H1 (cell line): ENCODE data around the gene ANKRD6. TPM values are rescaled to one million over a fixed set of nuclear protein-coding genes. Genes with fewer than 3 reads are reported as not detected.

Source experiments
- CTCF ChIA-PET: fragments of 300-600 bp; sonication (Branson Sonifier 250); formaldehyde crosslinking; loops from one replicate; lab custom pipeline; 2021; ENCODE audit not compliant: partially characterized antibody; lab: Charles Lee
- POLR2A ChIA-PET: fragments of 300-600 bp; sonication (Branson Sonifier 250); formaldehyde crosslinking; loops from one replicate; lab custom pipeline; 2021; ENCODE audit warnings: inconsistent platforms; ENCODE audit not compliant: partially characterized antibody; lab: Charles Lee
- DNase-seq, 2 experiments: peaks; one replicate each; pipeline versions ENCODE4 v3.0.0 to v3.0.0-alpha.2; 2010 to 2022; ENCODE audit warnings: low spot score in 2 of 2, low read depth in 1 of 2, mixed read lengths in 1 of 2
- FAIRE-seq: peaks from 2 replicates; lab custom pipeline; 2011; peaks lifted over from hg19 to GRCh38; lab: Jason Lieb, UNC
- H2AFZ ChIP-seq: 2 replicates; pipeline ENCODE4 v1.8.1; 2012; ENCODE audit warnings: low read length, inconsistent platforms
- H2AK5ac ChIP-seq: 2 replicates; pipeline ENCODE4 v1.6.1; 2013; ENCODE audit warnings: low read depth, low read length
- H2BK120ac ChIP-seq: replicated peaks from 2 replicates; pipeline ENCODE3; 2013; ENCODE audit warnings: low read depth, low read length, inconsistent platforms
- H2BK12ac ChIP-seq: 2 replicates; pipeline ENCODE4 v1.6.1; 2013; ENCODE audit warnings: low read depth, low read length
- H2BK15ac ChIP-seq: 2 replicates; pipeline ENCODE4 v1.6.1; 2013; ENCODE audit warnings: low read length
- H2BK20ac ChIP-seq: 2 replicates; pipeline ENCODE4 v1.6.1; 2013; ENCODE audit warnings: low read length
- H2BK5ac ChIP-seq: 2 replicates; pipeline ENCODE4 v1.6.1; 2013; ENCODE audit warnings: low read depth, low read length
- H3K14ac ChIP-seq: 2 replicates; pipeline ENCODE4 v1.6.1; 2013; ENCODE audit warnings: inconsistent platforms; ENCODE audit not compliant: insufficient read length
- H3K18ac ChIP-seq: 2 replicates; pipeline ENCODE4 v1.6.1; 2013; ENCODE audit warnings: low read length; ENCODE audit errors: extremely low read depth
- H3K23ac ChIP-seq: 2 replicates; pipeline ENCODE4 v1.6.1; 2013; ENCODE audit warnings: inconsistent platforms; ENCODE audit not compliant: insufficient read length
- H3K23me2 ChIP-seq: 2 replicates; pipeline ENCODE4 v1.6.1; 2013; ENCODE audit warnings: low read depth, low read length
- H3K27ac ChIP-seq: 2 replicates; pipeline ENCODE4 v1.6.1; 2011; ENCODE audit warnings: low read depth, low read length, inconsistent platforms
- H3K27me3 ChIP-seq, 4 experiments: replicated peaks in 1 of 4; 1 replicate in 1 of 4; 2 replicates in 3 of 4; pipeline versions ENCODE4 v1.6.1 to v1.8.1; 2011 to 2013; ENCODE audit warnings: low read length in 3 of 4, mild to moderate bottlenecking in 3 of 4, inconsistent platforms in 2 of 4, mixed read lengths in 2 of 4, moderate library complexity in 1 of 4; ENCODE audit not compliant: control insufficient read depth in 3 of 4, insufficient read depth in 3 of 4; ENCODE audit errors: extremely low read depth in 1 of 4
- H3K36me3 ChIP-seq, 4 experiments: 2 replicates each; pipeline versions ENCODE4 v1.6.1 to v1.8.1; 2011 to 2013; ENCODE audit warnings: mild to moderate bottlenecking in 4 of 4, low read length in 3 of 4, moderate library complexity in 2 of 4, control low read depth in 1 of 4, inconsistent platforms in 1 of 4; ENCODE audit not compliant: insufficient read depth in 4 of 4, control insufficient read depth in 2 of 4
- H3K4ac ChIP-seq: replicated peaks from 2 replicates; pipeline ENCODE3; 2013; ENCODE audit warnings: low read length, low read depth, mixed read lengths, inconsistent platforms; ENCODE audit not compliant: insufficient read length
- H3K4me1 ChIP-seq, 4 experiments: replicated peaks in 1 of 4; 1 replicate in 1 of 4; 2 replicates in 3 of 4; pipeline versions ENCODE4 v1.6.1 to v1.8.1; 2011 to 2013; ENCODE audit warnings: low read length in 3 of 4, inconsistent platforms in 2 of 4, mixed read lengths in 1 of 4; ENCODE audit not compliant: insufficient read depth in 4 of 4, control insufficient read depth in 3 of 4
- H3K4me2 ChIP-seq, 2 experiments: 2 replicates each; pipeline versions ENCODE4 v1.6.1 to v1.8.1; 2011 to 2013; ENCODE audit warnings: low read depth in 2 of 2, low read length in 2 of 2, control low read depth in 1 of 2, inconsistent platforms in 1 of 2, mild to moderate bottlenecking in 1 of 2; ENCODE audit not compliant: insufficient read depth in 1 of 2
- H3K4me3 ChIP-seq, 4 experiments: fragments of 200-600, 300-600 bp in 1 of 4; sonication (generic), shearing (Covaris generic), sonication (Bioruptor Twin) in 1 of 4; 2 replicates each; pipeline versions ENCODE4 v1.5.1 to v1.8.1; 2011 to 2016; ENCODE audit warnings: low read length in 4 of 4, low read depth in 3 of 4, control low read depth in 2 of 4, inconsistent platforms in 2 of 4, mild to moderate bottlenecking in 2 of 4, mixed read lengths in 1 of 4, moderate library complexity in 1 of 4; ENCODE audit not compliant: insufficient read depth in 2 of 4; ENCODE audit errors: extremely low read depth in 1 of 4
- H3K56ac ChIP-seq: replicated peaks from 2 replicates; pipeline ENCODE3; 2013; ENCODE audit warnings: low read depth, mild to moderate bottlenecking, mixed read lengths, low read length, inconsistent platforms; ENCODE audit not compliant: insufficient read length
- H3K79me1 ChIP-seq: 2 replicates; pipeline ENCODE4 v1.6.1; 2013; ENCODE audit warnings: low read depth, low read length, control low read depth
- H3K79me2 ChIP-seq, 2 experiments: 2 replicates each; pipeline versions ENCODE4 v1.6.1 to v1.8.1; 2012 to 2013; ENCODE audit warnings: low read length in 2 of 2, mild to moderate bottlenecking in 2 of 2, inconsistent platforms in 1 of 2; ENCODE audit not compliant: insufficient read depth in 2 of 2, control insufficient read depth in 1 of 2
- H3K9ac ChIP-seq, 4 experiments: replicated peaks in 1 of 4; 1 replicate in 1 of 4; 2 replicates in 3 of 4; pipeline versions ENCODE4 v1.6.1 to v1.8.1; 2011 to 2013; ENCODE audit warnings: low read depth in 3 of 4, low read length in 3 of 4, control low read depth in 2 of 4, mild to moderate bottlenecking in 2 of 4, moderate library complexity in 2 of 4, inconsistent platforms in 1 of 4; ENCODE audit errors: extremely low read depth in 1 of 4
- H3K9me3 ChIP-seq, 2 experiments: 2 replicates each; pipeline versions ENCODE4 v1.6.1 to v1.8.1; 2012 to 2013; ENCODE audit warnings: mild to moderate bottlenecking in 2 of 2, moderate library complexity in 2 of 2, control low read depth in 1 of 2, inconsistent platforms in 1 of 2, low read depth in 1 of 2, low read length in 1 of 2, mixed read lengths in 1 of 2; ENCODE audit not compliant: insufficient read depth in 2 of 2
- H4K20me1 ChIP-seq, 2 experiments: replicated peaks in 1 of 2; 2 replicates each; pipeline versions ENCODE3 to v1.8.1; 2011 to 2013; ENCODE audit warnings: inconsistent platforms in 2 of 2, low read length in 2 of 2, mild to moderate bottlenecking in 1 of 2; ENCODE audit not compliant: insufficient read depth in 2 of 2, control insufficient read depth in 1 of 2
- H4K5ac ChIP-seq: 2 replicates; pipeline ENCODE4 v1.6.1; 2013; ENCODE audit warnings: low read length, low read depth, mixed read lengths, inconsistent platforms; ENCODE audit not compliant: insufficient read length
- H4K8ac ChIP-seq: 2 replicates; pipeline ENCODE4 v1.8.0; 2013; ENCODE audit warnings: mild to moderate bottlenecking, moderate library complexity, low read length, inconsistent platforms; ENCODE audit not compliant: insufficient read depth; ENCODE audit errors: extremely low read depth
- H4K91ac ChIP-seq: replicated peaks from 2 replicates; pipeline ENCODE3; 2013; ENCODE audit warnings: low read length, mixed read lengths, inconsistent platforms; ENCODE audit not compliant: insufficient read length
- BACH1 ChIP-seq: IDR thresholded peaks from 2 replicates; pipeline ENCODE4 v1.6.1; 2012; ENCODE audit warnings: low read length, improper control_type of control experiment
- BRCA1 ChIP-seq: IDR thresholded peaks from 2 replicates; pipeline ENCODE4 v1.6.1; 2012; ENCODE audit warnings: low read depth, low read length, improper control_type of control experiment
- GABPA ChIP-seq: IDR thresholded peaks from 2 replicates; pipeline ENCODE4 v1.6.1; 2011; ENCODE audit warnings: mild to moderate bottlenecking, low read length, moderate library complexity, borderline replicate concordance; ENCODE audit not compliant: insufficient read depth
- HDAC6 ChIP-seq: IDR thresholded peaks from one replicate; pipeline ENCODE4 v1.7.1; 2012; ENCODE audit warnings: low read depth, mild to moderate bottlenecking, inconsistent platforms, low read length, moderate library complexity
- KDM4A ChIP-seq: IDR thresholded peaks from one replicate; pipeline ENCODE4 v1.7.1; 2012; ENCODE audit warnings: low read depth, mild to moderate bottlenecking, moderate library complexity, low read length, inconsistent platforms; ENCODE audit not compliant: severe bottlenecking
- RXRA ChIP-seq: IDR thresholded peaks from 2 replicates; pipeline ENCODE4 v1.6.1; 2011; ENCODE audit warnings: low read depth, mild to moderate bottlenecking, low read length, moderate library complexity; ENCODE audit not compliant: insufficient read depth
- SIN3A ChIP-seq, 2 experiments: IDR thresholded peaks in 1 of 2; conservative IDR thresholded peaks in 1 of 2; 2 replicates each; pipeline ENCODE4 v1.6.1; 2011 to 2012; ENCODE audit warnings: low read length in 2 of 2, improper control_type of control experiment in 1 of 2, low read depth in 1 of 2, mild to moderate bottlenecking in 1 of 2
- SIRT6 ChIP-seq: IDR thresholded peaks from one replicate; pipeline ENCODE4 v1.7.1; 2012; ENCODE audit warnings: low read length, inconsistent platforms
- SUZ12 ChIP-seq: fragments of 200-600 bp; sonication (generic); IDR thresholded peaks from 2 replicates; pipeline ENCODE4 v1.6.1; 2012; ENCODE audit warnings: mild to moderate bottlenecking, inconsistent platforms, low read length, moderate library complexity, mixed read lengths
- YY1 ChIP-seq: IDR thresholded peaks from 2 replicates; pipeline ENCODE4 v1.6.1; 2011; ENCODE audit warnings: low read depth, mild to moderate bottlenecking, low read length
- WGBS, 2 experiments: shearing (Covaris generic) in 1 of 2; methylation state at CpG; one replicate each; pipeline versions ENCODE4 v1.1.6 to v1.1.7; 2013 to 2015; ENCODE audit warnings: low lambda C conversion rate in 2 of 2, mixed read lengths in 2 of 2, inconsistent platforms in 1 of 2, low coverage in 1 of 2, missing lambda C conversion rate in 1 of 2; ENCODE audit not compliant: insufficient replicate concordance in 2 of 2, insufficient coverage in 1 of 2, insufficient read length in 1 of 2; ENCODE audit errors: extremely low coverage in 1 of 2, missing lambda C conversion rate in 1 of 2; 5-methylcytosine and 5-hydroxymethylcytosine counted together
- polyA plus RNA-seq, 7 experiments: library from polyadenylated mRNA; depleted of rRNA in 3 of 7; stranded (reverse) in 5 of 7; unstranded in 2 of 7; fragments of >200 nt in 5 of 7; fragments of 200-250 nt in 2 of 7; gene quantifications; 1 replicate in 5 of 7; 2 replicates in 1 of 7; 4 replicates in 1 of 7; pipeline versions ENCODE4 v1.2.1 to v1.2.3, GENCODE V29; 2011 to 2013; ENCODE audit warnings: missing spikeins in 2 of 7, mixed read lengths in 2 of 7
- total RNA-seq: library from RNA; stranded (reverse); fragmentation: NEBNext Ultra II Directional; extraction: Animal tissue kit (Norgen Biotek cat#: 25700); gene quantifications from 2 replicates; pipeline ENCODE4 v1.2.1, GENCODE V29; 2021

Gene ANKRD6
- total and polyA plus RNA-seq, 2 of the 8 experiments (the other 6 are each of a cell fraction or from before 2014, with no cell fraction given), result 5.9 to 12.8 TPM

DNA sequence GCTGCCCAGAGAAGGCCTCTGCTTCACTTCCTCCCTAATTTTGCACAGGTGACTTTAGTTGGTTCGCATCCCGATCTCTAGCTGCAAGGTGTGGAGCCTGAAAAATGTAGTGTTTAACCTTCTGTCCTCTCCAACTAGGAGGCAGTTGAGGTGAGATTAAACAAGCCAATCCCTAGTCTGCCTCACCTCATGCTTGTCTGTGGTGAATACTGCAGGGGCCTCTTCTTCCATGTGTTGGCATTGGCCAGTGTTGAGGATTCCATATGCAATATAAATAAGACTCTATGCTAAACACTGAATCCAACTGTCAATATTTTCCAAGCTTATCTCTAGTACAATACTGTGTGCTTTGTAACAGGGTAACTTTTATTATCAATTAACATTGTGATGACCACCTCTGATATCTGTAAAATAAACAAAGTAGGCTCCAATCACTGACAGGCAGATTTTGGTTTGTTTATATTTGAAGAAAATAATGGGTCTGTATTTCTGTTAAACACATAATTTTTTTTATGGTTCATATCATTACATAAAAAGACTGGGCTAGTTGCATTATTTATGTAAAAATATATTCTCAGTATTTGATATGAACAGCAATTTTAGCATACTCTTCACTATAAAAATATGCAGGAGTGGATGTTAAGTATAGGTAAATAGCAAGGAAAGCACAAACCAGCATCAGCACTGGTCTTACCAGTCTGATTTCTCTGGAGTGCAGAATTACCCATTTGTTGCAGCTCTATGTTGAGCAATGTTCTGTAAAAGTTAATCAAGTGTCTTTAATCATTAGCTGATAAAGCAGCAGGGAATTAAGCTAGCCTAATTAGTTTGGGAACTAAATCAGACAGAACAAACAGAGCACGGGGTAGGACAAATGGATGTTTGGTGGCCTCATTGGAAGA lies 74.0 kb downstream of the ANKRD6 start:
- H4K8ac ChIP-seq, result no peak overlapping the region
- DNase-seq, result no peak
- CTCF ChIA-PET, result interaction anchor here (0.6 to 2.1 kb wide), 8 partner anchors 12 to 103 kb away, joined by 3 to 9 read pairs (median 4); no protein-coding TSS in a partner anchor
- no peak overlapping the region for H3K4me2 ChIP-seq
- H3K4me3 ChIP-seq, result no peak overlapping the region
- H2BK120ac ChIP-seq, result no peak overlapping the region
- no peak overlapping the region for H3K18ac ChIP-seq
- no peak overlapping the region for H4K5ac ChIP-seq
- no peak overlapping the region for H4K91ac ChIP-seq
- H4K20me1 ChIP-seq, result peaks cover 0 to 2% of the 10 kb centered on the region in 2 experiments
- no peak overlapping the region for H3K27ac ChIP-seq
- POLR2A ChIA-PET, result no interaction called here
- no peaks in the 10 kb centered on the region for H3K23me2 ChIP-seq
- H3K14ac ChIP-seq, result no peak overlapping the region
- H2AK5ac ChIP-seq, result no peak overlapping the region
- no peak overlapping the region for H2BK15ac ChIP-seq
- H3K56ac ChIP-seq, result no peak overlapping the region
- H2AFZ ChIP-seq, result no peak overlapping the region
- no peaks in the 10 kb centered on the region for H3K79me1 ChIP-seq
- H2BK5ac ChIP-seq, result no peak overlapping the region
- H3K23ac ChIP-seq, result no peak overlapping the region
- H2BK20ac ChIP-seq, result no peak overlapping the region
- H3K79me2 ChIP-seq, result no peaks in the 10 kb centered on the region
- FAIRE-seq, result no peak
- H3K9ac ChIP-seq, result no peak overlapping the region
- WGBS, 2 experiments, result 93% methylated on average over 3 of the region's 3 CpGs; no CpG with 5 or more reads in 1 of the 2 experiments
- no peak overlapping the region for H3K4ac ChIP-seq
- H3K4me1 ChIP-seq, result peaks cover 0 to 8% (median 6%) of the 10 kb centered on the region in 4 experiments; a peak in 6 of 7 replicates
- no peak overlapping the region for H2BK12ac ChIP-seq
- H3K9me3 ChIP-seq, result no peaks in the 10 kb centered on the region
- peaks cover 0 to under 1% (median 0%) of the 10 kb centered on the region in 4 experiments; a peak in 1 of 7 replicates for H3K27me3 ChIP-seq
- H3K36me3 ChIP-seq, result no peaks in the 10 kb centered on the region
- no peak for TF ChIP-seq BACH1
- no peak for TF ChIP-seq KDM4A
- TF ChIP-seq RXRA, result no peak
- TF ChIP-seq SUZ12, result no peak
- no peak for TF ChIP-seq SIN3A (conservative IDR thresholded peaks at IDR 0.05 in 1 of 2, IDR thresholded peaks at IDR 0.05 in 1 of 2; ENCODE audit: low read depth in 1 of 2, low read length in 2 of 2)
- TF ChIP-seq GABPA, result no peak
- TF ChIP-seq HDAC6, result no peak
- TF ChIP-seq YY1, result no peak
- no peak for TF ChIP-seq SIRT6
- TF ChIP-seq BRCA1, result no peak
